HG03571 (cell line): ENCODE data around the gene CBX3.
"Not testable (repeated sequence)": the region's sequence is repeated elsewhere in the genome, so short reads cannot be mapped to it uniquely, and the experiment has no call there.

ENCODE experiments used
- ATAC-seq: cut with Tn5 transposase; IDR thresholded peaks from one replicate; pipeline ENCODE4 v1.9.1; 2021; ENCODE audit not compliant: unreplicated experiment

The CBX3 gene

GRCh38 chr7:26200444-26201246, 900 bp upstream of the CBX3 start, which contains the start of gene HNRNPA2B1:
Gene HNRNPA2B1, minus strand, starts transcription at chr7:26200746. Its CDS starts 169 bp downstream, at chr7:26200577.
- ATAC-seq = peak; percentile 54

GRCh38 chr7:26202019-26202990, 760 bp downstream of the CBX3 start:
- no peak for ATAC-seq

- no peak for ATAC-seq
Observed at GRCh38 chr7:26203016-26203415, 1.5 kb downstream of the CBX3 start.

GRCh38 chr7:26208040-26208439, 6.5 kb downstream of the CBX3 start:
- ATAC-seq = no peak

- no peak for ATAC-seq
Observed at GRCh38 chr7:26212921-26213718, 11.6 kb downstream of the CBX3 start.

- ATAC-seq = no peak
Observed at GRCh38 chr7:26213807-26214515, 12.4 kb downstream of the CBX3 start.

- no peak for ATAC-seq
Observed at GRCh38 chr7:26216049-26216448, 14.5 kb downstream of the CBX3 start.

- no peak for ATAC-seq
Observed at GRCh38 chr7:26224359-26224758, 22.8 kb downstream of the CBX3 start.

GRCh38 chr7:26227987-26228386, 26.4 kb downstream of the CBX3 start:
- no peak for ATAC-seq

GRCh38 chr7:26233902-26234511, 32.5 kb downstream of the CBX3 start:
- no peak for ATAC-seq

- no peak for ATAC-seq
Observed at GRCh38 chr7:26237035-26237807, 35.7 kb downstream of the CBX3 start.

GRCh38 chr7:26238032-26238431, 36.5 kb downstream of the CBX3 start:
- no peak for ATAC-seq

GRCh38 chr7:26245150-26245549, 43.6 kb downstream of the CBX3 start:
- no peak for ATAC-seq

- no peak for ATAC-seq
Observed at GRCh38 chr7:26250239-26250638, 48.7 kb downstream of the CBX3 start.

- not testable (repeated sequence) for ATAC-seq
Observed at GRCh38 chr7:26261866-26262265, 60.3 kb downstream of the CBX3 start.
